ENCODE results near the gene SLC43A2. TPM values are rescaled to one million over a fixed set of nuclear protein-coding genes. Genes with fewer than 3 reads are reported as not detected.
"Not testable (repeated sequence)": the region's sequence is repeated elsewhere in the genome, so short reads cannot be mapped to it uniquely, and the experiment has no call there.

The SLC43A2 gene
- polyA plus RNA-seq (2013, experiment 1 of 2), result 14.0 TPM
- 13.3 TPM for polyA plus RNA-seq (2013, experiment 2 of 2)

GRCh38 chr17:1627982-1628855, at the start of gene SLC43A2:
Gene SLC43A2, minus strand, starts transcription at chr17:1628834. Its CDS starts 960 bp downstream, at chr17:1627874.
- H3K36me3 ChIP-seq (ENCODE audit: control insufficient read depth in 1 of 2, insufficient read depth in 2 of 2, low read depth in 1 of 2, low read length in 2 of 2), result peaks cover 0 to 6% of the 10 kb centered on the region in 2 experiments
- H3K4me3 ChIP-seq (ENCODE audit: insufficient read depth in 1 of 2, low read depth in 1 of 2, low read length in 2 of 2), result peak within 1 kb of the TSS; percentile 64 to 91
- peak within 1 kb of the TSS; percentile 97 for H4K8ac ChIP-seq (ENCODE audit: low read length)
- peak within 1 kb of the TSS; percentile 89 to 93 for H3K4ac ChIP-seq (ENCODE audit: low read depth in 1 of 2, low read length in 2 of 2)
- H3K27me3 ChIP-seq (ENCODE audit: control insufficient read depth in 1 of 2, insufficient read depth in 1 of 2, low read length in 2 of 2), result peaks cover 9 to 21% of the 10 kb centered on the region in 2 experiments
- peak within 1 kb of the TSS; percentile 25 for H2BK5ac ChIP-seq (ENCODE audit: low read depth, low read length, poor library complexity, severe bottlenecking)
- H3K14ac ChIP-seq (ENCODE audit: low read length in 2 of 2), result peak within 1 kb of the TSS in 1 of 2 experiments; percentile 84
- H3K27ac ChIP-seq (ENCODE audit: low read length, poor library complexity, severe bottlenecking), result no peak within 1 kb of the TSS
- H2BK120ac ChIP-seq (ENCODE audit: low read depth, low read length), result peak within 1 kb of the TSS; percentile 29
- H2BK12ac ChIP-seq (ENCODE audit: low read length in 2 of 2), result peak within 1 kb of the TSS; percentile 91 to 98
- no peaks in the 10 kb centered on the region for H3K9me3 ChIP-seq (ENCODE audit: control insufficient read depth, low read length)
- peak within 1 kb of the TSS; percentile 67 to 92 for H3K18ac ChIP-seq (ENCODE audit: low read depth in 1 of 2, low read length in 2 of 2)
- peaks cover 20% of the 10 kb centered on the region for H3K4me1 ChIP-seq (ENCODE audit: control insufficient read depth, insufficient read depth, low read depth, low read length)
- H3K23ac ChIP-seq (ENCODE audit: low read length in 2 of 2), result peak within 1 kb of the TSS in 1 of 2 experiments; percentile 63
- H3K9ac ChIP-seq (ENCODE audit: low read length), result peak within 1 kb of the TSS; percentile 90
- peak; percentile 85 for DNase-seq
- peak within 1 kb of the TSS; percentile 96 for H3K4me2 ChIP-seq (ENCODE audit: low read length, poor library complexity, severe bottlenecking)
- peak within 1 kb of the TSS; percentile 95 for H4K91ac ChIP-seq (ENCODE audit: low read length)
- peak within 1 kb of the TSS; percentile 91 for H2BK15ac ChIP-seq (ENCODE audit: low read depth, poor library complexity, severe bottlenecking)
- WGBS, result under 1% methylated on average over 82 of the region's 95 CpGs
- no peaks in the 10 kb centered on the region for H3K79me1 ChIP-seq (replicated peaks; ENCODE audit: low read length, poor library complexity, severe bottlenecking)
- H2AK5ac ChIP-seq (ENCODE audit: low read length, severe bottlenecking), result no peak within 1 kb of the TSS
- peak within 1 kb of the TSS; percentile 89 for H2AFZ ChIP-seq (ENCODE audit: low read depth, low read length)

- H3K23ac ChIP-seq (ENCODE audit: low read length in 2 of 2), result no peak overlapping the region
- H3K27ac ChIP-seq (ENCODE audit: low read length, poor library complexity, severe bottlenecking), result no peak overlapping the region
- no peaks in the 10 kb centered on the region for H3K9me3 ChIP-seq (ENCODE audit: control insufficient read depth, low read length)
- H3K79me1 ChIP-seq (replicated peaks; ENCODE audit: low read length, poor library complexity, severe bottlenecking), result peaks cover 52% of the 10 kb centered on the region
- H3K4me1 ChIP-seq (ENCODE audit: control insufficient read depth, insufficient read depth, low read depth, low read length), result no peaks in the 10 kb centered on the region
- no peak overlapping the region for H2AK5ac ChIP-seq (ENCODE audit: low read length, severe bottlenecking)
- no peak overlapping the region for H3K18ac ChIP-seq (ENCODE audit: low read depth in 1 of 2, low read length in 2 of 2)
- no peak overlapping the region for H3K14ac ChIP-seq (ENCODE audit: low read length in 2 of 2)
- no peak overlapping the region for H3K9ac ChIP-seq (ENCODE audit: low read length)
- 97% methylated on average over 13 of the region's 13 CpGs for WGBS
- no peak for DNase-seq
- H2BK5ac ChIP-seq (ENCODE audit: low read depth, low read length, poor library complexity, severe bottlenecking), result no peak overlapping the region
- H4K8ac ChIP-seq (ENCODE audit: low read length), result no peak overlapping the region
- no peak overlapping the region for H2BK120ac ChIP-seq (ENCODE audit: low read depth, low read length)
- H3K36me3 ChIP-seq (ENCODE audit: control insufficient read depth in 1 of 2, insufficient read depth in 2 of 2, low read depth in 1 of 2, low read length in 2 of 2), result peaks cover 90 to 92% of the 10 kb centered on the region in 2 experiments
- no peak overlapping the region for H3K4me2 ChIP-seq (ENCODE audit: low read length, poor library complexity, severe bottlenecking)
- no peak overlapping the region for H2BK12ac ChIP-seq (ENCODE audit: low read length in 2 of 2)
- H3K27me3 ChIP-seq (ENCODE audit: control insufficient read depth in 1 of 2, insufficient read depth in 1 of 2, low read length in 2 of 2), result no peaks in the 10 kb centered on the region
- no peak overlapping the region for H3K4ac ChIP-seq (ENCODE audit: low read depth in 1 of 2, low read length in 2 of 2)
- H4K91ac ChIP-seq (ENCODE audit: low read length), result no peak overlapping the region
- H2BK15ac ChIP-seq (ENCODE audit: low read depth, poor library complexity, severe bottlenecking), result no peak overlapping the region
- no peak overlapping the region for H3K4me3 ChIP-seq (ENCODE audit: insufficient read depth in 1 of 2, low read depth in 1 of 2, low read length in 2 of 2)
- H2AFZ ChIP-seq (ENCODE audit: low read depth, low read length), result no peak overlapping the region
These were observed 47.8 kb upstream of the SLC43A2 start for GRCh38 chr17:1676401-1676800.

DNA sequence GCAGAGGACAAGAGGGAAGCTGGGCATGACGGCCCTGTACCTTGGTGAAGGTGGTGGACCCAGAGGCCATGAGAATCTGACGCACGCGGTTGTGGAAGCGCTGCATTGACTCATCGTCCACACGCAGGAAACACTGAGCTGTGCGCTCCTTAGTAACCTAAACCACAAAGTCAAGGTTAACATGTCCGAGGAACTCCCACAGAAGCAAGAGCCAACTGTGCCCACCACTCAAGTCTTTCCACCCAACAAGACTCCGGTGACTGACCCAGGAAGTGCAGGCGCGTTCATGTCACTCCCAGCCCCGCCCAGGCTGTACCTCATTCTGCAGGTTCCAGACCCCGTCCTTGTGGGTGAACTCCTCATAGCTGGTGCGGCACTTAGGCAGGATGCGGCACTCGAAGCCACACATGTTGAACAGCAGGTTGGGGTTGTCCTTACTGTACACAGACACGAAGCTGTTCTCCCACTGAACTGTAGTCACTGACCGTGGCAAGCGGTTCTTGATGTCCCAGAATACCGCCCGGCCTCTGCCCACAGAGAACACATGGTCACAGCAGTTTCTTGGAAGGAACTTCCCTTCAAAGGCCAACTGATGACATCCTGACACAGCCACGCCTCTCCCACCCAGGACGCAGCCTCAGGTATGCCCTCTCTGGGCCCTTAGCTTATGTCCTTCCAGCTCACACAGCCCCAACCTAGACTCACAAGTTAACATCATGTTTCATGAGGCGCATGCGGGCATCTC, 44.6 kb upstream of the SLC43A2 start:
- no peak overlapping the region for H3K4me3 ChIP-seq (ENCODE audit: insufficient read depth in 1 of 2, low read depth in 1 of 2, low read length in 2 of 2)
- H3K9ac ChIP-seq (ENCODE audit: low read length), result no peak overlapping the region
- no peak overlapping the region for H3K23ac ChIP-seq (ENCODE audit: low read length in 2 of 2)
- no peak for DNase-seq
- no peaks in the 10 kb centered on the region for H3K4me1 ChIP-seq (ENCODE audit: control insufficient read depth, insufficient read depth, low read depth, low read length)
- no peaks in the 10 kb centered on the region for H3K9me3 ChIP-seq (ENCODE audit: control insufficient read depth, low read length)
- no peak overlapping the region for H2BK120ac ChIP-seq (ENCODE audit: low read depth, low read length)
- no peak overlapping the region for H2AK5ac ChIP-seq (ENCODE audit: low read length, severe bottlenecking)
- no peak overlapping the region for H2BK15ac ChIP-seq (ENCODE audit: low read depth, poor library complexity, severe bottlenecking)
- H2BK5ac ChIP-seq (ENCODE audit: low read depth, low read length, poor library complexity, severe bottlenecking), result no peak overlapping the region
- no peak overlapping the region for H2AFZ ChIP-seq (ENCODE audit: low read depth, low read length)
- H3K4ac ChIP-seq (ENCODE audit: low read depth in 1 of 2, low read length in 2 of 2), result no peak overlapping the region
- no peak overlapping the region for H3K27ac ChIP-seq (ENCODE audit: low read length, poor library complexity, severe bottlenecking)
- no peak overlapping the region for H3K14ac ChIP-seq (ENCODE audit: low read length in 2 of 2)
- peaks cover 34% of the 10 kb centered on the region for H3K79me1 ChIP-seq (replicated peaks; ENCODE audit: low read length, poor library complexity, severe bottlenecking)
- H3K4me2 ChIP-seq (ENCODE audit: low read length, poor library complexity, severe bottlenecking), result no peak overlapping the region
- no peaks in the 10 kb centered on the region for H3K27me3 ChIP-seq (ENCODE audit: control insufficient read depth in 1 of 2, insufficient read depth in 1 of 2, low read length in 2 of 2)
- H4K8ac ChIP-seq (ENCODE audit: low read length), result no peak overlapping the region
- peaks cover 80 to 83% of the 10 kb centered on the region in 2 experiments for H3K36me3 ChIP-seq (ENCODE audit: control insufficient read depth in 1 of 2, insufficient read depth in 2 of 2, low read depth in 1 of 2, low read length in 2 of 2)
- no peak overlapping the region for H4K91ac ChIP-seq (ENCODE audit: low read length)
- 96% methylated on average over 26 of the region's 26 CpGs for WGBS
- H2BK12ac ChIP-seq (ENCODE audit: low read length in 2 of 2), result no peak overlapping the region
- H3K18ac ChIP-seq (ENCODE audit: low read depth in 1 of 2, low read length in 2 of 2), result no peak overlapping the region

DNA sequence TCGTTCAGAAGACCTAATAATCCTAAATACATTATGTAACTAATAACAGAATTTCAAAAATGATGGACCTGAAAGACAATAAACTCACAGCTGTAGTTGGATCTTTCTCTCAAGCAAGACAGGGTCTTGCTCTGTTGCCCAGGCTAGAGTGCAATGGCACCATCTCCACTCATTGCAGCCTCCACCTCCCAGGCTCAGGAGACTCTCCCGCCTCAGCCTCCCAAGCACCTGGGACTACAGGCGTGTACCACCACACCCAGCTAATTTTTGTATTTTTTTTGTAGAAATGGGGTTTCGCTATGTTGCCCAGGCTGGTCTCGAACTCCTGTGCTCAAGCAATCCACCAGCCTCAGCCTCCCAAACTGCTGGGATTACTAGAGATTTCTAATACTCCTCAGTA, 35.3 kb upstream of the SLC43A2 start:
- not testable (repeated sequence) for H3K14ac ChIP-seq (ENCODE audit: low read length in 2 of 2); DNase-seq; H2BK12ac ChIP-seq (ENCODE audit: low read length in 2 of 2); H2BK5ac ChIP-seq (ENCODE audit: low read depth, low read length, poor library complexity, severe bottlenecking); H4K91ac ChIP-seq (ENCODE audit: low read length); H3K27ac ChIP-seq (ENCODE audit: low read length, poor library complexity, severe bottlenecking); H3K9me3 ChIP-seq (ENCODE audit: control insufficient read depth, low read length); H2AK5ac ChIP-seq (ENCODE audit: low read length, severe bottlenecking); H3K4ac ChIP-seq (ENCODE audit: low read depth in 1 of 2, low read length in 2 of 2); H3K4me2 ChIP-seq (ENCODE audit: low read length, poor library complexity, severe bottlenecking); H3K27me3 ChIP-seq (ENCODE audit: control insufficient read depth in 1 of 2, insufficient read depth in 1 of 2, low read length in 2 of 2); H2BK120ac ChIP-seq (ENCODE audit: low read depth, low read length); H3K4me3 ChIP-seq (ENCODE audit: insufficient read depth in 1 of 2, low read depth in 1 of 2, low read length in 2 of 2); H4K8ac ChIP-seq (ENCODE audit: low read length); H3K23ac ChIP-seq (ENCODE audit: low read length in 2 of 2); H3K4me1 ChIP-seq (ENCODE audit: control insufficient read depth, insufficient read depth, low read depth, low read length); H3K9ac ChIP-seq (ENCODE audit: low read length); H2BK15ac ChIP-seq (ENCODE audit: low read depth, poor library complexity, severe bottlenecking); H2AFZ ChIP-seq (ENCODE audit: low read depth, low read length); H3K18ac ChIP-seq (ENCODE audit: low read depth in 1 of 2, low read length in 2 of 2)
- WGBS, result 100% methylated on average over 1 of the region's 5 CpGs
- H3K36me3 ChIP-seq (ENCODE audit: control insufficient read depth in 1 of 2, insufficient read depth in 2 of 2, low read depth in 1 of 2, low read length in 2 of 2), result peaks cover 66 to 86% of the 10 kb centered on the region in 2 experiments
- H3K79me1 ChIP-seq (replicated peaks; ENCODE audit: low read length, poor library complexity, severe bottlenecking), result peaks cover 41% of the 10 kb centered on the region
